Coronary artery (tissue), 2 donors: ENCODE measurements around the gene DDC.

Experiments
- DNase-seq: peaks from one replicate; pipeline ENCODE4 v3.0.0-alpha.2; 2017; ENCODE audit warnings: low spot score
- H3K27ac ChIP-seq, 2 donors: fragments of 200-600 bp; sonication (generic); one replicate each; pipeline ENCODE4 v1.5.1; 2016 to 2019
- H3K4me3 ChIP-seq: fragments of 200-600 bp; sonication (generic); 2 replicates; pipeline ENCODE4 v1.5.1; 2016; ENCODE audit warnings: mild to moderate bottlenecking, moderate library complexity
- TF ChIP-seq, protein P1 (sequence below): fragments of 200-600 bp; sonication (generic); IDR thresholded peaks from one replicate; pipeline ENCODE4 v1.5.1; 2019; ENCODE audit warnings: antibody characterized with exemption

Gene DDC, protein sequence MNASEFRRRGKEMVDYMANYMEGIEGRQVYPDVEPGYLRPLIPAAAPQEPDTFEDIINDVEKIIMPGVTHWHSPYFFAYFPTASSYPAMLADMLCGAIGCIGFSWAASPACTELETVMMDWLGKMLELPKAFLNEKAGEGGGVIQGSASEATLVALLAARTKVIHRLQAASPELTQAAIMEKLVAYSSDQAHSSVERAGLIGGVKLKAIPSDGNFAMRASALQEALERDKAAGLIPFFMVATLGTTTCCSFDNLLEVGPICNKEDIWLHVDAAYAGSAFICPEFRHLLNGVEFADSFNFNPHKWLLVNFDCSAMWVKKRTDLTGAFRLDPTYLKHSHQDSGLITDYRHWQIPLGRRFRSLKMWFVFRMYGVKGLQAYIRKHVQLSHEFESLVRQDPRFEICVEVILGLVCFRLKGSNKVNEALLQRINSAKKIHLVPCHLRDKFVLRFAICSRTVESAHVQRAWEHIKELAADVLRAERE

DNA sequence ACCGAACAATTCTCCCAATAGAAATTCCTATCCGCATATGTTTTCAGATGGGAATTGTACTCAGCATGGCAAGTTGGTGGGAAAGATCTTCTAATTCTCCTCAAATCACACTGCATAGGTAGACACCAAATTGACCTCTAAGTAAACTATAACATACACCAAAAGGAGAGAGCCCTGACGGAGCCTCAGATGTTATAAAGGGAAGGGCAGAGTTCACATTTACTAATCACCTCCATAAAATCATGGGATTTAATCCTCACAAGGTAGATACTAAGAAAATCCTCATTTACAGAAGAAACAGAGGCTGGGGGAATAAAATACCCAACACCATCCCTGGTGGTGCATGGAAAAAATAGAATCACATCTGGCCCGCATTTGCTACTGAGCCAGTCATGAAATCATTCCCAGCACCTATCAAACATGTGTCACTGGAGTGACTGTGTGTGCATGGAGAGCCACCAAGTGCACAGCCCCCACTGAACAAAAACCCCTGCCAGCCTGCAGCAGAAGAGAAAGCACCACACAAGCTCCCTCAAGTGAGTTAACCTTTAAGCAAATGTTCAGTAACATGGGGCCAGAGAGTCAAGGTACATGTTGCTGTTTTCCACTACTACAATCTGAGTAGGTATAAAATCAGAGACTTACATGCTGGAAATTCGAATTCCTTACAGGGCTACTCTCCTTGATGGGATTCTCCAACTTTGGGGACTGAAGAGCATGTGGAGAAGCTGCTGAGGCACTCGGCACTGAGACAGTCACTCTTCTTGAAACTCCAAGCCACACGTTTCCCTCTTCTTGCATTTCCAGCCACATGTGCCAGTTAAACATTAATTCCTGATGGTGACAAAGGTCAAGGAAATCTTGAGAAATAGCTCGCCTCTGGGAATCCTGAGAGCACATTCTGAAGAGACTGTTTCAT lies at the start of gene DDC:
Gene DDC (minus strand): TSS at position 766 of the 919 bp plus-strand sequence. CDS start 21,320 bp downstream, outside the sequence.
- no peak within 1 kb of the TSS for H3K27ac ChIP-seq
- DNase-seq: no peak
- TF ChIP-seq, protein P1, sequence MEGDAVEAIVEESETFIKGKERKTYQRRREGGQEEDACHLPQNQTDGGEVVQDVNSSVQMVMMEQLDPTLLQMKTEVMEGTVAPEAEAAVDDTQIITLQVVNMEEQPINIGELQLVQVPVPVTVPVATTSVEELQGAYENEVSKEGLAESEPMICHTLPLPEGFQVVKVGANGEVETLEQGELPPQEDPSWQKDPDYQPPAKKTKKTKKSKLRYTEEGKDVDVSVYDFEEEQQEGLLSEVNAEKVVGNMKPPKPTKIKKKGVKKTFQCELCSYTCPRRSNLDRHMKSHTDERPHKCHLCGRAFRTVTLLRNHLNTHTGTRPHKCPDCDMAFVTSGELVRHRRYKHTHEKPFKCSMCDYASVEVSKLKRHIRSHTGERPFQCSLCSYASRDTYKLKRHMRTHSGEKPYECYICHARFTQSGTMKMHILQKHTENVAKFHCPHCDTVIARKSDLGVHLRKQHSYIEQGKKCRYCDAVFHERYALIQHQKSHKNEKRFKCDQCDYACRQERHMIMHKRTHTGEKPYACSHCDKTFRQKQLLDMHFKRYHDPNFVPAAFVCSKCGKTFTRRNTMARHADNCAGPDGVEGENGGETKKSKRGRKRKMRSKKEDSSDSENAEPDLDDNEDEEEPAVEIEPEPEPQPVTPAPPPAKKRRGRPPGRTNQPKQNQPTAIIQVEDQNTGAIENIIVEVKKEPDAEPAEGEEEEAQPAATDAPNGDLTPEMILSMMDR: no peak
- H3K4me3 ChIP-seq: no peak within 1 kb of the TSS

DNA sequence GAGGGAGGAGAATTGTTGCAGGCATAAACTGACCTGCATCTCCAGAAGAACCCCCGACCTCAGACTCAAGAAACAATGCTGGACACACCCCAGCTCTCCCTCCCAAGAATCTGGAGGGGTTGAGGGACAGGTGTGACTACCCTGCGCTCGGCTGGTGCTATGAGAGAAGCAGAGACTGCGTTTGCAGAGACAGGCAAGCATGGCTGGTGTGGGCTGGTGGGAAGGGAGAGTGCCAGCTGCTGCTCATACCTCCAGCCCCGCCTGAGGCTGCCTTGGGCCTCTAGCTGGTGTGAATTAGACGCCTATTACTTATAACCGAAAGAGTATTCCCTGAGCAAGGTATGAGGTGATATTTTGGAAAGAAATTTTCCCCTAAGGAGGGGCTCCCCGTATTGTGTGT lies 48.3 kb upstream of the DDC start:
- Histone ChIP-seq H3K27ac (no peak overlapping the region), H3K4me3 (no peak overlapping the region)
- no peak for DNase-seq
- TF ChIP-seq, protein P1: no peak

DNA sequence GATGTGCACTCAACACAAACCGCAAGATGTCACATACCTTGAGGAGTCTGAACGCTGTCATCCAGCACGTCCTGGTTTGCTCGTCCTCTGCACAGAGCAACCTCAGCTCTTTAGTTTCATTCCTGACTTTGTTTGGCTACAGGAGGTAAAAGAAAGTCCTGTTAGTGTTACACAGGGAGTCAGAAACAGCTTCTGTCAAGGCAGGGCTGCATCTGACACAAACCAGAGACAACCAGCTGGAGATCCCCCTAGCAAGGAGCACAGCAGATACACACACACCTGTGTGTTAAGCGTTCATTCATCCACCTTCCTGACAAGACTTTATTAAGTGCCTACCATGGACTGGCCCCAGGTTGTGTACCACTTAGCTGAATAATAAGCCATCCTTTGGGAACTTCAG lies 47.5 kb upstream of the DDC start:
- Histone ChIP-seq H3K27ac (no peak overlapping the region), H3K4me3 (no peak overlapping the region)
- no peak for DNase-seq
- TF ChIP-seq, protein P1: no peak

DNA sequence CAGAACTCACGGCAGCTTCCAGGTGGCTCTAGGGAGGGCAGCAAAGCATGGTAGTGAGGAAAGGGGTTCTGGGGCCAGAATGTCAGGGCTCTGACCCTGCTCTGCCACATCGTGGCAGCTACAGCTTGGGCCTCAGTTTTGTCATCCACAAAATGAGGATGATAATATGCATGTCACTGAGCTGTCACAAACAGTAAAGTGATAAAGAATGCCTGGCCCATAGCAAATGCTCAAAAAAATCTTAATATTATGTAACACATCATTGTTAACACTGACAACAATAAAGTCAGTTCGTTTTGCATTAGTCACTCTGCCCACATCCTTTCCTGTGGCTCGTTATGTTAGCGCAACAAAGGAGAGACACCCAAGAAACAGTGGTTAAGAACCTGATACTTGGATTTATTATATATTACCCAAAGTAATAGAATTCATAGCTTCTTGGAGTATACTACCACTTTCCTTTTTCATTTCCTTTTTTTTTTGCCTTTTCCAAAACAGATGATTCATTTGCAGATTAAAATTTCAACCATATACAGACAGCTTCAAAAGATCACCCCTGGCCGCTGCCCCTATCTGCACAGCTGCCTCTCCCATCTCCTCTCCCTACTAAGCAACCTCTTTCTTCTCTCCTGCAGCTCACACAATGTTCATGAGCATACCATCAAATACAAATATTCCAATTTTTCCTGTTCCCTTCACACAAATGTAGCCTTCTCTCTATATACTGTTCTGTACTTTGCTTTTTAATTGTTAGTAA lies 45.5 kb upstream of the DDC start:
- TF ChIP-seq, protein P1: no peak
- Histone ChIP-seq H3K27ac (no peak overlapping the region), H3K4me3 (no peak overlapping the region)
- DNase-seq: no peak

DNA sequence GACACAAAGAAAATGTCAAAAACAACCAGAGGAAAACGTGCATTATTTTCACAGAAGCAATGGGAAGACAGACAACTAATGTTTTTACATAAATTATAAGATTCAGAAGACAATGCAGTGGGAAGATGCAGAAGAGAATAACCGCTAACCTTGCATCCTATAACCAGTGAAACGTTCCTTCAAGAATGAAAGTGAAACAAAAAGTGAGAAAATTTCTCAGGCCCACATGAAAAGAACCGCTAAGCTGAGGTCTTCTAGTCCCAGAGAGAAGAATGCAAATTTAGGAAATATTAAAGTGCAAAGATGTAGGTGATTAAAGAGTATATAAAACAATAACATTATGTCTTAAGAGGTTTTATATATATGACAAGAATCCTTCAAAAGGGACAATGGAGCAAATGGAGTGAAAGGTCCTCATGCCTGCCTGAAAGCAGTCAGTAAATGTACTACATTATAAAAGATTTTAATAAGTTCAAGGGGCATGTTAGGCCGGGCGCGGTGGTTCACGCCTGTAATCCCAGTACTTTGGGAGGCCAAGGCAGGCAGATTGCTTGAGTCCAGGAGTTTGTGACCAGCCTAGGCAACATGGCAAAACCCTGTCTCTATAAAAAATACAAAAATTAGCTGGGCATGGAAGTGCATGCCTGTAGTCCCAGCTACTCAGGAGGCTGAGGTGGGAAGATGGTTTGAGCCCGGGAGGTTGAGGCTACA lies 43.1 kb upstream of the DDC start:
- no peak for DNase-seq
- TF ChIP-seq, protein P1: no peak
- H3K27ac ChIP-seq: no peak overlapping the region
- H3K4me3 ChIP-seq: no peak overlapping the region

DNA sequence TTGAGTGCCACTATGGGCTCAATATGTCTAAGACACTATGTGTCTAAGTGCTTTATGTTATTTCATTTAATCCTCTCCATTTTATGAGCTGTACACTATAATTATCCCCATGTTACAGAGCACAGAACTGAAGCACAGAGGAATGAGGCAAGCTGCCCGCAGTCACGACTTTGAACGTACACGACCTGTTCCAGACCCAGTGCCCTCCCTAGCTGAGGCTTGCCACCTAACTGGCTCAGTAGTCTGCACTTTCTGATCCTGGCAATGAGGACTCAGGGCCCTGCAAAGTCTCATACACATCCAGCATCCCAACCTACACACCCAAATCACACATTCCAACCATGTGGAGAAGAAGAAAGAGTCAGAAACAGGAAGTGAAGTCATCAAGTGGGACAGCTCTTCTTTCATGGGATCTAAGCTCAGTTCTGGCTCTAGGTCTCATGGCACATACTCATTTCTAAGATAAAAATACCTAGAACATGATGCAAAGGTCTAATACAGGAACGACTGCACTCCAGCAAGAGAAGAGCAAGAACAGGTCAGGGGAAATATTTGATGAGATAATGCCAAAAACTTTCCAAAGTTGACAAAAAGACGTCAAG lies 42.4 kb upstream of the DDC start:
- H3K4me3 ChIP-seq: no peak overlapping the region
- no peak overlapping the region for H3K27ac ChIP-seq
- TF ChIP-seq, protein P1: no peak
- DNase-seq: no peak
